Mesothelial cell of epicardium (in vitro differentiated cells): ENCODE data around the gene PHRF1. TPM values are rescaled to one million over a fixed set of nuclear protein-coding genes. Genes with fewer than 3 reads are reported as not detected.

Experiments used
- DNase-seq, 2 experiments: peaks; one replicate each; pipeline ENCODE4 v3.0.0; 2021; ENCODE audit warnings: low spot score in 2 of 2; ENCODE audit not compliant: unreplicated experiment in 2 of 2
- H3K27ac Mint-ChIP-seq: 2 replicates; pipeline ENCODE4 v1.8.0; 2021; ENCODE audit warnings: mixed read lengths
- H3K27me3 Mint-ChIP-seq: 2 replicates; pipeline ENCODE4 v1.8.0; 2021; ENCODE audit warnings: low read depth, mixed read lengths
- H3K36me3 Mint-ChIP-seq: 2 replicates; pipeline ENCODE4 v1.8.0; 2021; ENCODE audit warnings: mixed read lengths
- H3K4me1 Mint-ChIP-seq: 2 replicates; pipeline ENCODE4 v1.8.0; 2021; ENCODE audit warnings: mixed read lengths
- H3K4me3 Mint-ChIP-seq: 2 replicates; pipeline ENCODE4 v1.8.0; 2021; ENCODE audit warnings: mild to moderate bottlenecking, moderate library complexity, mixed read lengths
- H3K9me3 Mint-ChIP-seq: 2 replicates; pipeline ENCODE4 v1.8.0; 2021; ENCODE audit warnings: mixed read lengths
- CTCF ChIP-seq: fragments of 200-600 bp; sonication (generic); IDR thresholded peaks from one replicate; pipeline ENCODE4 v1.5.0; 2021; ENCODE audit warnings: antibody characterized with exemption; ENCODE audit not compliant: unreplicated experiment
- total RNA-seq: library from RNA; stranded (reverse); gene quantifications from 3 replicates; pipeline ENCODE4 v1.2.1, GENCODE V29; 2021

PHRF1 gene
- total RNA-seq, 1 donor from 2014 or later = 51.1 TPM

- peaks cover 5% of the 10 kb centered on the region for H3K4me1 Mint-ChIP-seq
- no peak for TF ChIP-seq CTCF
- H3K27ac Mint-ChIP-seq = no peak overlapping the region
- peaks cover 29% of the 10 kb centered on the region for H3K36me3 Mint-ChIP-seq
- H3K9me3 Mint-ChIP-seq = no peaks in the 10 kb centered on the region
- DNase-seq = no peak
- H3K4me3 Mint-ChIP-seq = no peak overlapping the region
- H3K27me3 Mint-ChIP-seq = no peaks in the 10 kb centered on the region
Measured at GRCh38 chr11:607971-608659, 31.8 kb downstream of the PHRF1 start.

- Mint-ChIP-seq H3K36me3 (peaks cover 29% of the 10 kb centered on the region), H3K9me3 (no peaks in the 10 kb centered on the region), H3K4me1 (peaks cover 5% of the 10 kb centered on the region), H3K4me3 (no peak overlapping the region), H3K27ac (no peak overlapping the region), H3K27me3 (no peaks in the 10 kb centered on the region)
- DNase-seq = no peak
- TF ChIP-seq CTCF = no peak
Measured at GRCh38 chr11:608791-609251, 32.6 kb downstream of the PHRF1 start.

- Mint-ChIP-seq H3K4me1 (peaks cover 8% of the 10 kb centered on the region), H3K4me3 (no peak overlapping the region), H3K36me3 (peaks cover 23% of the 10 kb centered on the region), H3K27ac (no peak overlapping the region), H3K27me3 (no peaks in the 10 kb centered on the region), H3K9me3 (no peaks in the 10 kb centered on the region)
- TF ChIP-seq CTCF = no peak
- DNase-seq = no peak
Measured at GRCh38 chr11:609341-609811, 33.1 kb downstream of the PHRF1 start.

- Mint-ChIP-seq H3K9me3 (no peaks in the 10 kb centered on the region), H3K27me3 (no peaks in the 10 kb centered on the region), H3K27ac (no peak overlapping the region), H3K4me3 (no peak overlapping the region), H3K36me3 (peaks cover 20% of the 10 kb centered on the region), H3K4me1 (peaks cover 12% of the 10 kb centered on the region)
- TF ChIP-seq CTCF = no peak
- DNase-seq = no peak
Measured at GRCh38 chr11:610146-610801, 34.0 kb downstream of the PHRF1 start.

GRCh38 chr11:611001-611996 is 35.0 kb downstream of the PHRF1 start:
- H3K27ac Mint-ChIP-seq = no peak overlapping the region
- TF ChIP-seq CTCF = no peak
- peaks cover 16% of the 10 kb centered on the region for H3K4me1 Mint-ChIP-seq
- no peak overlapping the region for H3K4me3 Mint-ChIP-seq
- H3K36me3 Mint-ChIP-seq = peaks cover 20% of the 10 kb centered on the region
- H3K27me3 Mint-ChIP-seq = no peaks in the 10 kb centered on the region
- DNase-seq = no peak
- H3K9me3 Mint-ChIP-seq = no peaks in the 10 kb centered on the region
